GM21717 (cell line): ENCODE data around the gene ADCYAP1.

Experiments used
- ATAC-seq: cut with Tn5 transposase; IDR thresholded peaks from one replicate; pipeline ENCODE4 v1.9.1; 2021; ENCODE audit warnings: mild to moderate bottlenecking, moderate library complexity; ENCODE audit not compliant: unreplicated experiment

Gene ADCYAP1

DNA sequence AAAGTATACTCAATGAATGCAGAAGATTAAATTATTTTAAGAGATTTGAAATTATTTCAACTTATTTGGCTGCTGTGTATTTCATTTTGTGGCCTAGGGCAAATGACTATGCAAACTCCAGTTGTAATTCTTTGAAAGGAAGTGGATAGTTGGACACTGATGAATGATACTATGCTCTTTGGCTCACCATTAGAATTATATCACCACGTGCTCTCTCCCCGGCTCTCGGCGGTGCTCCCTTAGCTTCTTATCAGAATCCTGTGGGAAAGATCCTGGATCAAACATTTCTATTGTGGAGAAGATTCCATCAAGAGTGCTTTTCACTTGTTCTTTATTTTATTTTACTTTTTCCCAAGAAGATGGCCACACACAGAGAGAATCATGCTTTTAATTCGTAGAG lies 55.2 kb downstream of the ADCYAP1 start:
- ATAC-seq, result no peak
